Lower leg skin (tissue), 3 donors: Measurements from ENCODE around the gene APPBP2.

Experiments
- CTCF ChIP-seq, 3 donors: fragments of 450-650 bp; IDR thresholded peaks; one replicate each; pipeline ENCODE4 v1.5.1; 2016; ENCODE audit warnings: antibody characterized with exemption in 3 of 3, mild to moderate bottlenecking in 3 of 3, moderate library complexity in 2 of 3
- POLR2A ChIP-seq, 2 donors: fragments of 450-650 bp; IDR thresholded peaks; one replicate each; pipeline ENCODE4 v1.6.1; 2016 to 2017; ENCODE audit warnings: antibody characterized with exemption in 2 of 2, mild to moderate bottlenecking in 1 of 2, moderate library complexity in 1 of 2

GRCh38 chr17:60464343-60464742, 61.7 kb downstream of the APPBP2 start:
- TF ChIP-seq CTCF (IDR thresholded peaks at IDR 0.05) (no peak), POLR2A (IDR thresholded peaks at IDR 0.05) (no peak)
